H1 (cell line): Measurements from ENCODE around the gene GTF3C5. TPM values are rescaled to one million over a fixed set of nuclear protein-coding genes. Genes with fewer than 3 reads are reported as not detected.

Source experiments
- BRCA1 ChIP-seq: IDR thresholded peaks from 2 replicates; pipeline ENCODE4 v1.6.1; 2012; ENCODE audit warnings: low read depth, low read length, improper control_type of control experiment
- CTCF ChIP-seq, 3 experiments: IDR thresholded peaks; 1 replicate in 2 of 3; 2 replicates in 1 of 3; pipeline versions ENCODE4 v1.5.1 to v1.6.1; 2011; ENCODE audit warnings: low read length in 3 of 3, mild to moderate bottlenecking in 3 of 3, inconsistent platforms in 2 of 3, low read depth in 1 of 3, moderate library complexity in 1 of 3; ENCODE audit not compliant: insufficient read depth in 1 of 3; ENCODE audit errors: control extremely low read depth in 1 of 3
- RAD21 ChIP-seq, 2 experiments: IDR thresholded peaks in 1 of 2; conservative IDR thresholded peaks in 1 of 2; 2 replicates each; pipeline ENCODE4 v1.6.1; 2011; ENCODE audit warnings: low read depth in 2 of 2, low read length in 2 of 2, improper control_type of control experiment in 1 of 2, inconsistent platforms in 1 of 2, mild to moderate bottlenecking in 1 of 2, moderate library complexity in 1 of 2
- polyA plus RNA-seq, 7 experiments: library from polyadenylated mRNA; depleted of rRNA in 3 of 7; stranded (reverse) in 5 of 7; unstranded in 2 of 7; fragments of >200 nt in 5 of 7; fragments of 200-250 nt in 2 of 7; gene quantifications; 1 replicate in 5 of 7; 2 replicates in 1 of 7; 4 replicates in 1 of 7; pipeline versions ENCODE4 v1.2.1 to v1.2.3, GENCODE V29; 2011 to 2013; ENCODE audit warnings: missing spikeins in 2 of 7, mixed read lengths in 2 of 7
- total RNA-seq: library from RNA; stranded (reverse); fragmentation: NEBNext Ultra II Directional; extraction: Animal tissue kit (Norgen Biotek cat#: 25700); gene quantifications from 2 replicates; pipeline ENCODE4 v1.2.1, GENCODE V29; 2021
- TF ChIP-seq, protein P1 (sequence below): IDR thresholded peaks from 2 replicates; pipeline ENCODE4 v1.6.1; 2012; ENCODE audit warnings: inconsistent platforms

Gene GTF3C5
- total and polyA plus RNA-seq, 2 of the 8 experiments (the other 6 are each of a cell fraction or from before 2014, with no cell fraction given) = 78.7 to 87.1 TPM

DNA sequence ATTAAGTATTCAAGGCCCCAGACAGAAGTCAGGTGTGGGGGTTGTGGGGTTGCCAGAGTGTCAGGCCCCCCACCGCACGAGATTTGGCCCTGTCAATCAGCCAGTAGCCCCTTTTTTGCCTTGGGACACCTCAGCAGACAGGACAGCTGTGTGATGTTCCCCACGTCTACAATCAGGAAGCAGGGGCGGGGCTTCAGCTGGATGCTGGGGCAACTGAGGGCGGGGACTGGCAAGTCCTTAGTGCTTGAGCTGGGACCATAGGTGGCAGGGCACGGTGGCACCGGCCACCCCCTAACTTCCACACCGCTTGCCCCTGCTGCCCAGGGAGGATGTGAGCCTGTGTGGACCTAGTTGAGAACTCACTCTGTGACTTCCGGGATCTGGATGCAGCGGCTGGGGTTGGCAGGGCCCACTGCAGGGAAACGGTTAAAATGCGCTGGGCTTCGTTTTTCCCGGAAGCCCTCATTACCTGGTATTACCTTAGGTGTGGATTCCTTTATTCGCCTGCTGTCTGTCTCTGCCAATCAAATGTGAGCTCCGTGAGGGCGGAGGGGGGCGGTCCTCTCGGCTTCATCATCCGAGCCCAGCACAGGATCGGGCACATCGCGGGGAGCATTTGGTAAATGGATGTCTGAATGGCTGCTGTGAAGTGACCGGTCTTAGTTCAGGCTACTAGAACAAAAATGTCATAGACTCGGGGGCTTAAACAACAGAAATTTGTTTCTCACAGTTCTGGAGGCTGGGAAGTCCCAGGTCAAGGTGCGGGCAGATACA is 7.5 kb upstream of the GTF3C5 start (continued):
- TF ChIP-seq CTCF (IDR thresholded peaks at IDR 0.05; ENCODE audit: control extremely low read depth in 1 of 3, insufficient read depth in 1 of 3, low read depth in 1 of 3, low read length in 3 of 3) = no peak
- TF ChIP-seq, protein P1, sequence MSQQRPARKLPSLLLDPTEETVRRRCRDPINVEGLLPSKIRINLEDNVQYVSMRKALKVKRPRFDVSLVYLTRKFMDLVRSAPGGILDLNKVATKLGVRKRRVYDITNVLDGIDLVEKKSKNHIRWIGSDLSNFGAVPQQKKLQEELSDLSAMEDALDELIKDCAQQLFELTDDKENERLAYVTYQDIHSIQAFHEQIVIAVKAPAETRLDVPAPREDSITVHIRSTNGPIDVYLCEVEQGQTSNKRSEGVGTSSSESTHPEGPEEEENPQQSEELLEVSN = no peak
- TF ChIP-seq BRCA1 = no peak
- TF ChIP-seq RAD21 (IDR thresholded peaks at IDR 0.05 in 1 of 2, conservative IDR thresholded peaks at IDR 0.05 in 1 of 2; ENCODE audit: low read depth in 2 of 2, low read length in 2 of 2) = no peak
